Kidney epithelial cell (primary cell): ENCODE data around the gene ZNF804B. TPM values are rescaled to one million over a fixed set of nuclear protein-coding genes. Genes with fewer than 3 reads are reported as not detected.

Source experiments
- DNase-seq: peaks from one replicate; pipeline ENCODE4 v3.0.0-alpha.2; 2010; ENCODE audit warnings: low read depth
- H3K27me3 ChIP-seq: 2 replicates; pipeline ENCODE4 v1.6.0; 2011; ENCODE audit warnings: low read length; ENCODE audit not compliant: control insufficient read depth, insufficient read depth
- H3K36me3 ChIP-seq: 2 replicates; pipeline ENCODE4 v1.5.1; 2011; ENCODE audit warnings: low read length; ENCODE audit not compliant: control insufficient read depth, insufficient read depth
- H3K4me3 ChIP-seq: 2 replicates; pipeline ENCODE4 v1.5.1; 2011; ENCODE audit warnings: low read depth, mild to moderate bottlenecking, control low read depth, low read length
- CTCF ChIP-seq: IDR thresholded peaks from 2 replicates; pipeline ENCODE4 v1.5.1; 2011; ENCODE audit warnings: mild to moderate bottlenecking, moderate library complexity, low read length, control low read depth, inconsistent platforms; ENCODE audit not compliant: insufficient read depth, poor library complexity, severe bottlenecking
- total RNA-seq: library from RNA; depleted of rRNA; stranded (reverse); fragments of >200 nt; gene quantifications from 2 replicates; pipeline ENCODE4 v1.2.3, GENCODE V29; 2015

ZNF804B gene
- total RNA-seq, 1 donor from 2014 or later: not detected

GRCh38 chr7:88845091-88845490 is 85.6 kb downstream of the ZNF804B start:
- no peaks in the 10 kb centered on the region for H3K36me3 ChIP-seq
- H3K27me3 ChIP-seq: no peaks in the 10 kb centered on the region
- no peak for DNase-seq
- no peak for TF ChIP-seq CTCF
- H3K4me3 ChIP-seq: no peak overlapping the region

GRCh38 chr7:88851220-88851619 is 91.7 kb downstream of the ZNF804B start:
- Histone ChIP-seq H3K4me3 (no peak overlapping the region), H3K27me3 (no peaks in the 10 kb centered on the region), H3K36me3 (no peaks in the 10 kb centered on the region)
- no peak for TF ChIP-seq CTCF
- no peak for DNase-seq

- DNase-seq: no peak
- Histone ChIP-seq H3K27me3 (no peaks in the 10 kb centered on the region), H3K36me3 (no peaks in the 10 kb centered on the region), H3K4me3 (no peak overlapping the region)
- no peak for TF ChIP-seq CTCF
These were observed 99.8 kb downstream of the ZNF804B start for GRCh38 chr7:88859288-88859687.

- no peak for DNase-seq
- Histone ChIP-seq H3K4me3 (no peak overlapping the region), H3K36me3 (no peaks in the 10 kb centered on the region), H3K27me3 (no peaks in the 10 kb centered on the region)
- no peak for TF ChIP-seq CTCF
These were observed 106.9 kb downstream of the ZNF804B start for GRCh38 chr7:88866265-88866863.

GRCh38 chr7:88867158-88867557 is 107.7 kb downstream of the ZNF804B start:
- Histone ChIP-seq H3K4me3 (no peak overlapping the region), H3K36me3 (no peaks in the 10 kb centered on the region), H3K27me3 (no peaks in the 10 kb centered on the region)
- TF ChIP-seq CTCF: no peak
- DNase-seq: no peak

- no peaks in the 10 kb centered on the region for H3K36me3 ChIP-seq
- DNase-seq: no peak
- H3K4me3 ChIP-seq: no peak overlapping the region
- no peak for TF ChIP-seq CTCF
- H3K27me3 ChIP-seq: no peaks in the 10 kb centered on the region
These were observed 109.0 kb downstream of the ZNF804B start for GRCh38 chr7:88868456-88868855.
